Stomach smooth muscle (tissue), 2 donors: ENCODE data around the gene C4orf54.

Experiments
- H3K27ac ChIP-seq: one replicate; pipeline ENCODE4 v1.7.0; 2013; ENCODE audit warnings: mild to moderate bottlenecking, low read length, inconsistent platforms
- H3K27me3 ChIP-seq, 2 donors: one replicate each; pipeline ENCODE4 v1.7.0; 2013; ENCODE audit warnings: low read length in 2 of 2; ENCODE audit not compliant: insufficient read depth in 2 of 2, control insufficient read depth in 1 of 2
- H3K36me3 ChIP-seq, 2 donors: one replicate each; pipeline ENCODE4 v1.7.0; 2013; ENCODE audit warnings: low read length in 2 of 2; ENCODE audit not compliant: control insufficient read depth in 2 of 2, insufficient read depth in 2 of 2
- H3K4me1 ChIP-seq: one replicate; pipeline ENCODE4 v1.7.0; 2013; ENCODE audit warnings: low read length; ENCODE audit not compliant: control insufficient read depth, insufficient read depth
- H3K4me3 ChIP-seq, 2 donors: one replicate each; pipeline ENCODE4 v1.7.0; 2013; ENCODE audit warnings: low read length in 2 of 2
- H3K9ac ChIP-seq, 2 donors: one replicate each; pipeline ENCODE4 v1.7.0; 2013; ENCODE audit warnings: low read length in 2 of 2, mild to moderate bottlenecking in 1 of 2
- H3K9me3 ChIP-seq, 2 donors: one replicate each; pipeline ENCODE4 v1.7.0; 2013; ENCODE audit warnings: low read length in 2 of 2; ENCODE audit not compliant: control insufficient read depth in 2 of 2
- donor health status: healthy.
- donor health status: Pancreatic carcinoma.

C4orf54 gene

DNA sequence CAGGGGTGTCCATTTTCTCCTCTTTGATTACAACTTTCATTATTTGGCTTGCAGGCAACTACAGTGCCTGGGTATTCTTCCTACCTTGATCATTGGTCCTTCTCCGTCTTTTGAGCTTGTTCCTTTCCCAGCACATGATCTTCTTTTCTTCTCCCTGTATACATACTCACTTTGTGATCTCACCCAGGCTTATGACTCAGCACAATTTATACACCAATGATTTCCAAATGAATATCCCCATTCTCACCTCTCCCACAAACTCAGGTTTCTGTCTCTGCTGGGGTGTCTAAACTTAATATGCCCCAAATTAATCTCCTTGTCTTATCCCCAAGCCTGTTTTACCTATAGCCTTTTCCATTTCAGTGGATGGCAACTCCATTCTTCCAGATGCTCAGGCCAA is 19.5 kb upstream of the C4orf54 start:
- Histone ChIP-seq H3K4me3 (no peak overlapping the region), H3K36me3 (no peaks in the 10 kb centered on the region), H3K9me3 (no peaks in the 10 kb centered on the region), H3K27me3 (no peaks in the 10 kb centered on the region), H3K9ac (no peak overlapping the region), H3K4me1 (peaks cover 6% of the 10 kb centered on the region), H3K27ac (no peak overlapping the region)

DNA sequence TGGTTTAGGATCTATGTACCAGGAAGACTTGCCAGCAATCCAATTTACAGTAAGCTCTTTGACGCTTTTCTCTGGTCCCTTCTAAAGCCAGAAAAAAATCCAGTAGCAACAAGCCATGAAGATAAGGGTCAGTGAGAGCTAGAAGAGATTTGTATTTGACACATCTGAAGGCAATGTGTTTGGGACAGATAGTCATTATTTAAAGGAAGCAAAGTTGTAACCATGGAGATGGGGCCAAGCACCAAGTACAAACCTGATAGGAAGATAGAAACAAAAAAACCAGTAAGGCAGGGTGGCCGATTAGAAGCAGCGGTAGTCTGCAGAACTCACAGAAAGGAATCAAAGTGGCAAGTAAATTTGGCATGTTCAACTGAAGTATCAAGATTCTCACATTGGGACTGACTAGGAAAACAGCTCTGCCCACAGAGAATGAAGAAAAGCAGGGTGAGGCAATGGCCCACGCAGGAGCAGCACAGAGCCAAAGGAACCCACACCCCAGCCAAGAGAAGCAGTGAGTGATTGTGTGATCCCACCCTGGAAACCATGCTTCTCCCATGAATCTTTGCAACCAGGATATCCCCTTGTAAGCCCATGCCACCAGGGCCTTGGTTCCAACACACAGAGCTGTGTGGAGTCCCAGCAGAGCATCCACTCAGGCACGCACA is 12.9 kb upstream of the C4orf54 start:
- Histone ChIP-seq H3K4me1 (no peaks in the 10 kb centered on the region), H3K9me3 (no peaks in the 10 kb centered on the region), H3K9ac (no peak overlapping the region), H3K27me3 (no peaks in the 10 kb centered on the region), H3K36me3 (no peaks in the 10 kb centered on the region), H3K27ac (no peak overlapping the region), H3K4me3 (no peak overlapping the region)

DNA sequence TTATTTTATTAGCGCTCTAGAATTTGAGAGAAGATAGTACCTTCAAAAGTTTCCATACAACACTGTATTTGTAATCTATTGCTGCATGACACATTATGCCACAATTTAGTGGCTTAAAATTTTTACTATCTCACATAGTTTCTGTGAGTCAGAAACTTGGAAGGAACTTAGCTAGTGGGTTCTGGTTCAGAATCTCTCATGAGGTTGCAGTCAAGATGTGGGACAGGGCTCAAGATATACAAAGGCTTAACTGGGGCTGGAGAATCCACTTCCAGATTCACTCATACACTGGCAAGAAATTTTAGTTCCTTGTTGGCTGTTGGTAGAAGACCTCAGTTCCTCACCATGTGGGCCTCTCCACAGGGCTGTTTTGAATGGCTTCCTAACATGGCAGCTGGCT is 11.5 kb upstream of the C4orf54 start:
- H3K27me3 ChIP-seq, result no peaks in the 10 kb centered on the region
- no peaks in the 10 kb centered on the region for H3K36me3 ChIP-seq
- no peaks in the 10 kb centered on the region for H3K9me3 ChIP-seq
- no peak overlapping the region for H3K27ac ChIP-seq
- H3K4me3 ChIP-seq, result no peak overlapping the region
- no peaks in the 10 kb centered on the region for H3K4me1 ChIP-seq
- no peak overlapping the region for H3K9ac ChIP-seq

DNA sequence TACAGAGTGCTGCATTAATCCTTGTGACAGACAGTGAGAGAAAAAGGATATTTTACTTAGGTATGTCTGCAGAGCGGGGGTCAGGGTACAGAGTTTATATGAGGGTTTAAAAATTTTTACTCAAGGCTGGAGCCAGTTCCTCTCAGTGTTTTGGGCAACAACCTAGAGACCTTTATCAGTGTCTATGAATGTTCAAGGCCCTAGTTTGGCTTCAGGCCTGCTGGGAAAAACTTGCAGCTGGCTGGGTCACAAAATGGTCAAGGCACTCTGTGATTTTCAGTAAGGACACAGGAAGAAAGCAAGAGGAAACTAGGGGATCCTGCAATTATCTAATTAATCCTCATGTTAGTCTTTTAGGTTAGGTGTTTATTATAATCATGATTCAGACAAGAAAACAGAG is 10.8 kb upstream of the C4orf54 start:
- no peaks in the 10 kb centered on the region for H3K4me1 ChIP-seq

DNA sequence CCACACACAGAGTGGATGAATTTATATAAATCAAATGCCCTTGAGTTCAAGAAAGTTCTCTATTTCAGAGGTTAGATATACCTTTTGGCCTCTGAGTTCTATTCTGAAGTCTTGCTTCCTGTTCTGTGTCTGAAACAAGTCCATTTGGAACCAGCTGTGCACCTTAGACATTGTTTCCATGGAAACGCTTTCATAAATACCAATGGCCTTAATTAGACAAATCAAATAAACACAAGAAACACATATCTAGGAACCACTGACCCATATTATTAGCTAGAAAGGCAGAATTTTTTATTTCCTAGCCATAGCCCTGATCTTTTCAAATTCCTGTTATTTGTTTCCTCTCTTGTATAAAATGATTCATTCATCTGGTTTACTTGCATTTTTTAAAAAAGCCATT is 8.4 kb upstream of the C4orf54 start:
- Histone ChIP-seq H3K27ac (no peak overlapping the region), H3K36me3 (no peaks in the 10 kb centered on the region), H3K4me3 (no peak overlapping the region), H3K9me3 (no peaks in the 10 kb centered on the region), H3K4me1 (no peaks in the 10 kb centered on the region), H3K9ac (no peak overlapping the region), H3K27me3 (no peaks in the 10 kb centered on the region)

More for the DNA sequence above, 10.8 kb upstream of the C4orf54 start:
- H3K27me3 ChIP-seq, result no peaks in the 10 kb centered on the region
- no peaks in the 10 kb centered on the region for H3K9me3 ChIP-seq
- no peaks in the 10 kb centered on the region for H3K36me3 ChIP-seq
- H3K27ac ChIP-seq, result no peak overlapping the region
- no peak overlapping the region for H3K9ac ChIP-seq
- no peak overlapping the region for H3K4me3 ChIP-seq

DNA sequence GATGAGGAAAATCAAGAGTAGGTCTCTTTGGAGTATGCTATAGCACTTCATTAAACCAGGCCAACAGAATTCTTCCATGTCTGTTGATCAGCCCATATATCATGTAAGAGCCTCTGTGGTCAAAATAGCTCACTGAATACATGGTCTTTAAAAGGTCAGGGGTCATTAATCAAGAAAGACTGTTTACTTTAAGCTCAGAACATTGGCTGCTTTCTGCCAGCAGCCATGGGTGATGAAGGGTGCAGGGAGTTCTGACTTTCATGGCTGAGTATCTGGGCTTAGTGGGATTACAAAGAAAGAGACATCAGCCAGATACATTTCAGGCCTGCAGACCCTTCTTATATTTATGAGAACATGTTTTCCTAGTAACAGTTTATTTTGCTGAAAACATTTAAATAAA is 7.1 kb upstream of the C4orf54 start:
- Histone ChIP-seq H3K27ac (peak overlapping the region; percentile 32), H3K9ac (no peak overlapping the region), H3K27me3 (no peaks in the 10 kb centered on the region), H3K4me3 (no peak overlapping the region), H3K9me3 (no peaks in the 10 kb centered on the region), H3K4me1 (no peaks in the 10 kb centered on the region), H3K36me3 (no peaks in the 10 kb centered on the region)

DNA sequence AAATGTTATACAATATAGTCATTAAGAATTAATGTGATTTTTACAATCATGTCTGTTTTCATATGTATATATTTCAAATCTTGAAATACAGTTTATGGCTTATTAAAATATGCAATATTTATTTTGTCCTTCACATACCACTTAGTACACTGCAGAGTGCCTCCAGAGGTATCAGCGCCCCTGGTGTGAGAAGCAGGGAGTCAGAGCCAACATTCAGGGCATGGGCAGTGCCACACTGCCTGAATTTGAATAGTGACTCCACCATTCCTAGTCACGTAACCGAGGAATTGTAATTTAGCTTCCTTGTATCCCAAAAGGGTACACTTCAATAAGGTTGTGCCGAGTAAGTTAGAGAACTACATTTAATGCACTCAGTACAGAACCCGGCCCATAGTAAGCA is 4.3 kb upstream of the C4orf54 start:
- Histone ChIP-seq H3K4me1 (no peaks in the 10 kb centered on the region), H3K9me3 (no peaks in the 10 kb centered on the region), H3K36me3 (no peaks in the 10 kb centered on the region), H3K4me3 (no peak overlapping the region), H3K9ac (no peak overlapping the region), H3K27me3 (no peaks in the 10 kb centered on the region), H3K27ac (no peak overlapping the region)

DNA sequence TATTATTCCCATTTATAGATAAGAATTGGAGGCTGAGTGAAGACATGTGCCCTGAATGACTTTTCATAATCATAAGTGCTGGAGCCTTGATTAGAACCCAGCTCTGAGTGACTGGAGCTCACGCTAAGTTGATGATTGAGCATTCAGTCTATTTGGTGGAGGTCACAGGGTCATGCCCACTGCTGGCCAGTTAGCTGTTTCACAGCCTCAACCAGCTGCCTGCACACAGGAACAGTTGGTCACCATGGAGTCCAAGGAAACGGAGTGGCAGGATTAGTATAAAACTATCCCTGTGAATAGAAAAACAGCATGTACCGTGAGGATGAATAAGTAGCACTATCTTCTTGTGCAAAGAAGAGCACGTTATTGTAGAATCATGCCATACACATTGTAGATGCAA is 1.0 kb upstream of the C4orf54 start:
- Histone ChIP-seq H3K9me3 (no peaks in the 10 kb centered on the region), H3K4me1 (peaks cover 4% of the 10 kb centered on the region), H3K4me3 (no peak overlapping the region), H3K9ac (no peak overlapping the region), H3K36me3 (no peaks in the 10 kb centered on the region), H3K27me3 (no peaks in the 10 kb centered on the region), H3K27ac (no peak overlapping the region)

DNA sequence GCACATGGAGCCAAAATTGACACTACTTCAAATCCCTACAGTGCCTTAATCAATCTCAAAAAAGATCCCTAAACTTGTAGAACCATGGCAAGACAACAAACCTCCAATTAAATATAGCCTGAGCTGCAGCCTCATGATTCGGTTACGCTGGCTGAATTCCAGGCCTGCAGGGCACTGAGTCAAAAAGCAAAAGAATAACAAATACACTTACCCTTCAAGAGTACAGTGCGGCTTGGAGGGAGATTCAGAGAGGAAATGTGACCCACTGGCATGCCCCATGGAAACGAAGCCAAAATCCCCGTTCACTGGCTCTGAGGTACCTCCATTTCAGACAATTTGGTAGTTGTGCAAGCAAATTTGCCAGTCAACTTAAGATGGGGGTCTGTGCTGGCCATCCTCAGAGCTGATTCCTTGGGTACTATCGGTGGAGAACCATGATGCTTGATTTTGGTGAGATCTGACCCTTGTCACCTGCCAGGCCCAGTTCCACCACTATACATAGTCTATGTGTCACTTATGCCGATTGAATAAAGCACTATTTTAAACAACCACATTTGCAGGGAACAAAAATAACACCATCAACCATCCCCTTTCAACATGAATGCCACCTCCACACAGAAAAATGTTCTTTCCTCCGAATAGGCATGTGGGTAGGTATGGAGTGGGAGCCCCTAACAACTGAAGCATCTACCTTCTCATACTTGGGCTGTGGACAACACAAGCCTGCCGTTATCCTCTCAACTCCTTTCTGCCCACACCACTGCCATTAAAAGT is 2.1 kb downstream of the C4orf54 start:
- Histone ChIP-seq H3K9ac (no peak overlapping the region), H3K9me3 (no peaks in the 10 kb centered on the region), H3K36me3 (no peaks in the 10 kb centered on the region), H3K4me3 (peak overlapping the region in 1 of 2 donors; percentile 9), H3K27me3 (no peaks in the 10 kb centered on the region), H3K4me1 (peaks cover 4% of the 10 kb centered on the region), H3K27ac (peak overlapping the region; percentile 60)

DNA sequence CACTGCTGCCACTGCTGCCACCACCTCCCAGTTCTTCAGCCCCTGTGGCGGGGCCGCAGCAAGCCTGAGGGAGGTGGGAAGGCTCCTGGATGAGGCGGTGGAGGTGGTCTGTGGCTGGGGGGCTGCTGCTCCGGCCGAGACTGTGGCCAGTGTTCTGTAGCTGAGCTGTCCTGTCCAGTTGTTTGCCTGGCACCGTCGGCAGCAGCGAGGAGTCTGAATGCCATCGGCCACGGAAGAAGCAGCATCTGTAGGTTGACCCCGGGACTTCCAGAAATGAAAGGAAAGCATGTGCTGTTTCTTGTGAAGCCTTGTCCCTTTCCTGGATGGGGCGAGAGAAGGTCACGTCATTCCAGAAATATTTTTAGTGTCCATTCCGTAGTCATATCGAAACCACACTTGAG is 3.3 kb downstream of the C4orf54 start:
- no peaks in the 10 kb centered on the region for H3K9me3 ChIP-seq
- H3K4me1 ChIP-seq, result peaks cover 4% of the 10 kb centered on the region
- no peaks in the 10 kb centered on the region for H3K36me3 ChIP-seq
- no peaks in the 10 kb centered on the region for H3K27me3 ChIP-seq
- no peak overlapping the region for H3K27ac ChIP-seq
- H3K9ac ChIP-seq, result no peak overlapping the region
- no peak overlapping the region for H3K4me3 ChIP-seq

DNA sequence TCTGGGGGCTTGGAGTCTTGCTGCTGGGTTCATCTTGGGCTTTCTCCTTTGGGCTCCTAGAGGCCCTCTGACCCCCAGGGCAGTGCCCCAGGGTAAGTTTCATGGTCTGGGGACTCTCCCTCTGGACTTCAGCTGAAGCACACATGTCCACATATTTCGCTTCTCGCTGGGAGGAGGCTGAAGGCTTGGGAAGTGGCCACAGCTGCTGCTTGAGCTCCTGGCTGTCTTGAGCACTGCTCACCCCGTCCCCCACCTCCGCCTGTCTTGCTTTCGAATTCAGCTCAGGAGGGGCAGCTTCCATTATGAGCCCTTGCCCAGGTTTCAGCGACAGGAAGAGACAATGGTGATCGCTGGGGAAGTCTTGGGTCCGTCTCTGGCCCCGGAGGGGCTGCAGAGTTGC is 3.7 kb downstream of the C4orf54 start:
- H3K4me1 ChIP-seq, result peaks cover 4% of the 10 kb centered on the region
- H3K36me3 ChIP-seq, result no peaks in the 10 kb centered on the region
- H3K9me3 ChIP-seq, result no peaks in the 10 kb centered on the region
- no peaks in the 10 kb centered on the region for H3K27me3 ChIP-seq
- H3K4me3 ChIP-seq, result no peak overlapping the region
- no peak overlapping the region for H3K27ac ChIP-seq
- H3K9ac ChIP-seq, result no peak overlapping the region
